Measurements from ENCODE around the gene YBEY.
"Not testable (repeated sequence)": the region's sequence is repeated elsewhere in the genome, so short reads cannot be mapped to it uniquely, and the experiment has no call there.

YBEY gene, protein sequence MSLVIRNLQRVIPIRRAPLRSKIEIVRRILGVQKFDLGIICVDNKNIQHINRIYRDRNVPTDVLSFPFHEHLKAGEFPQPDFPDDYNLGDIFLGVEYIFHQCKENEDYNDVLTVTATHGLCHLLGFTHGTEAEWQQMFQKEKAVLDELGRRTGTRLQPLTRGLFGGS

DNA sequence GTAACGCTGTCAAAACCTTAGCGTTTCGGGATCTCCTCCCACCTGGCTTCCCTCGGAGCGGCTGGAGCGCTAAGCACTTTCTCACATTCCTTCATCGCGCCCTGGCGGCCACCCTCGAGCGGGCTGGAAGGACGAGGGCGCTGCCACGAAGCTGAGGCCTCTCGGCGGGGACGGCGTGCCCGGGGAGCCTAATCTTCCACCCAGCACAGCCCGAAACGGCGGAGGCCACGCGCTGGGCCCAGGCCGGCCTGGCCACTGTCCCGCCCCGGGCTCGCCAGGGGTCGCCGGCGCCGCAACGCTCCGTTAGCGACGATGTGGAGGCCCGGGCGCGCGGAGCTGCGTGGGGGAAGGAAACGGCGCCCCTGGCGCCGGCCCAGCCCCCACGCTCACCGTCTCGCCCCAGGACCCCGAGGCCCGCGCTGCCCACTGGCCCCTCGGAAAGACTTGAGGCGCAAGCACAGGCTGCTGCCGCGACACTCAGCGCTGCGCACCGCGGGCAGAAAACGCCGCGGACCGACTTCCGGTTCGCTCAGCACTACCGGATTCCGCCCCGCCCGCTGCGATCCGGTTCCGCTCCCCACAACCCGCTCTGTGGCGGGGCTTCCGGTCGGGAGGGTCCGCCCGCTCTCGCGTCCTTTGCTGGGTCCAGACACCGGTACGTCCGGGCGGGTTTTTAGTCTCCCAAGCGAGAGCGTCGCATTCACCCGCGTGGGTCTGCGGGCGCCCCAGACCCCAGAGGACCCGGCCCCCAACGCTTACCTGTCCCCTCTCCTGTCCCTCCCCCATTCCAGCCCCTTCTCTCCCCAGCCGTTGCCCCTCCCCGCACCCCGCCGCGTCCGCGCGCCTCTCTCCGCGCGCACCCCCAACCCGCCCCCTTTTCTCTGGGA, at the start of gene YBEY:
YBEY (plus strand) TSS at position 582 of the 887 bp plus-strand sequence. CDS start 572 bp downstream, outside the sequence.
- peak; percentile 75 for DNase-seq

DNA sequence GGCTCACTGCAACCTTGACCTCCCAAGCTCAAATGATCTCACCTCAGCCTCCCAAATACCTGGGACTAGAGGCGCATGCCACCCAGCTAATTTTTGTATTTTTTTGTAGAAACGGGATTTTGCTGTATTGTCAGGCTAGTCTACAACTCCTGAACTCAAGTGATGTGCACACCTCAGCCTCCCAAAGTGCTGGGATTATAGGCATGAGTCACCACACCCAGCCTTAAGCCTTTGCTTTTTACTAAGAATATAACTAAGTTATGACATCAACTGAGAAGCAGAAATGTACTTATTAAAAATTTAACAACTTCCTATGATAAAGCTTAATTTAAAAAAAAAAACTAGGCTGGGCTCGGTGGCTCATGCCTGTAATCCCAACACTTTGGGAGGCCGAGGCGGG, 48.7 kb upstream of the YBEY start:
- no peak for DNase-seq

- no peak for DNase-seq
Measured at GRCh38 chr21:46239817-46240325, 46.3 kb upstream of the YBEY start.

- not testable (repeated sequence) for DNase-seq
Measured at GRCh38 chr21:46241577-46241976, 44.6 kb upstream of the YBEY start.

DNA sequence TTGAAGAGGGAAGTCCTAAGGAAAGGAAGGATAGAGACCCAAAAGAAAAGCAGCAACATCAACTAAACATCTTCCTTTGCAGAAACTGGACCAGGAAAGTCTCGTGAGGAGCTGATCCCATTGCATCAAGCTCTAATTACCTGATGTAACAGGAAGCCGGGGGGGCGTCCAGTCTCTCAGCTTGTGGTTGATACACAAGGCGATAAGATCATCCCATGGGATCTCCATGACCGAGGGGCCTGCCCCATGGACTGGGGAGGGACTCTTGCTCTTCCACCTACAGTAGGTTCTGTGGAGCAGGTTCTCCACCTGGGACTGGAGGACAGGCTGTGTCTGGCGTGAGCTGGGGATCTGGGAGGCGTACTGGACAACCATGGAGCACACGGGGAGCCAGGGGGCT, 42.8 kb upstream of the YBEY start:
- DNase-seq: no peak

DNA sequence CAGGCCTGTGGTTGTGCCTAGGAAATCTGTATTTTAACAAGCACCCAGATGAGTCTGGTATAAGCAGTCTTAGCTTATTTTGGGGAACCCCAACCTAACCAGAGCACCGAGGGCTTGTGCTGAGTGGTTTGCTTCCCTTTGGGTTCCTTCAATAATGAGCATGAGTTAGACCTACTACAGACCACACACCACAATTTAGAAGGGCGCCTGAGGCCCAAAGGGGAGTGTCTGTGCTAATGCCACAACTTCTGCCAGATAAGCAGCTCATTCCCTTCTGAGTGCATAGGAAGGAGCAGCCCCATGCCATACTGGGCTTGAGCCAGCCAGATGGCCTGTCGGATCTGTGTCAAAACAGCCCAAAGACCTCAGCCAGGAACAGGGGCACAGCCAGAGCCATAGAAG, 42.2 kb upstream of the YBEY start:
- no peak for DNase-seq

- DNase-seq: no peak
Measured at GRCh38 chr21:46244602-46245001, 41.5 kb upstream of the YBEY start.

DNA sequence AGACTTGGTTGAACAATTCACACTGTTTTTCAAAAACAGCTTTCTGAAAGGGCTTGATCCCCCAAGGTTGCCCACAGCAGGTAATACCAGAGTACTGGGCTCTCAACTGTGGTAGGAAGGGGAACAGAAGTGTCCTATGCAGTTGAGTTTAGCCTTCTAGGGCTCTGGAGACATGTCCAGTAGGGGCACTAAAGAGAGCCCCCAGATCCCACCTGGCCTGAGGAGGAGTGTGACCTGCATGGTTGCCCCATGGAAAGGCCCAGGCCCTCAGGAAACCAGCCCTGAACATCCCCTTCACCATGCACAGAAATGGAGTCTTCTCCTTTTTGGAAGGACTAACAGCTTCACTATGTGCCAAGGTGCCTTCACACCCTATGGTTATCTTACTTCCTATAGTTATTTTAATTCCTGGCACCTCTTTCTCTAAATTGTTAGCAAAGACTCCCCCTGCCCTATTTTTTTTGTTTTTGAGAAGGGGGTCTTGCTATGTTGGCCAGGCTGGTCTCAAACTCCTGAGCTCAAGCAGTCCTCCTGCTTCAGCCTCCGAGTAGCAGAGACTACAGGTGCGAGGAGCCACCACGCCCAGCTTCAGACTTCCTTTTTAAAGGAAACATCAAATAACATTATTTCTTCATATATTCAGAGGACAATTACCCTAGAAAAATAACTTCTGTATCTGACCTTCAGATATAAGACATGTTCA, 40.8 kb upstream of the YBEY start:
- no peak for DNase-seq

GRCh38 chr21:46246345-46246744, 39.8 kb upstream of the YBEY start:
- DNase-seq: no peak

DNA sequence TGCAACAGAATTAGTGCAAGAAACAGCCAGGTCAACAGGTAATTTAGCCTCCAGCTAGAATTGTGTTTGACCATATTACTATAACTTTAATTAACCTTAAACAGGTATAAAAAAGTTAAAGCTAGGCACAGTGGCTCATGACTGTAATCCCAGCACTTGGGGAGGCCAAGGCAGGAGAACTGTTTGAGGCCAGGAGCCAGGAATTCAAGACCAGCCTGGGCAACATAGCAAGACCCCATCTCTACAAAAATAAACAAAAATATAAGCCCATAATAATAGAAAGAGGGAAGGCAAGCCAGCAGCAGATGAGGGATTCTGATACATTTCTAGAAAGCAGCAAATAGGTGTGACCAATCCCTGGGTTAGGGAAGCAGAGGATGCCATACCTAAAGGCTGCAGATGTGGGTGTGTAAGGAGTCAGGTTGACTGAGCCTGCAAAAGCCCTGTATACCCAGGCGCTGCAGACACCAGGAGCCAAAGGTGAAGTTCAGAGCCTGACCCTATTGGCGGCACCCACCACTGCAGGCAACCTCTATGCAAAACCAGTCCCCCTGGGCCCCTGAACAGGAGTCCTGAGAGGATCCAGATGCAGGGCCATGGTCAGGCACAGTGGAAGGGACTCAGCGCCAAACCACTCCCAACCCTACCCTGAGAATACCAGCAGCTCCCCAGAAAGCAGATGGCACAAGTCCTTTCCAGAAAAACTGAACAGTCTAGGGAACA, 38.3 kb upstream of the YBEY start:
- DNase-seq: no peak

GRCh38 chr21:46248422-46248782, 37.7 kb upstream of the YBEY start:
- DNase-seq: no peak

GRCh38 chr21:46248827-46249226, 37.3 kb upstream of the YBEY start:
- no peak for DNase-seq

GRCh38 chr21:46250146-46250725, 35.9 kb upstream of the YBEY start:
- DNase-seq: no peak

- DNase-seq: no peak
Measured at GRCh38 chr21:46252840-46253239, 33.3 kb upstream of the YBEY start.

DNA sequence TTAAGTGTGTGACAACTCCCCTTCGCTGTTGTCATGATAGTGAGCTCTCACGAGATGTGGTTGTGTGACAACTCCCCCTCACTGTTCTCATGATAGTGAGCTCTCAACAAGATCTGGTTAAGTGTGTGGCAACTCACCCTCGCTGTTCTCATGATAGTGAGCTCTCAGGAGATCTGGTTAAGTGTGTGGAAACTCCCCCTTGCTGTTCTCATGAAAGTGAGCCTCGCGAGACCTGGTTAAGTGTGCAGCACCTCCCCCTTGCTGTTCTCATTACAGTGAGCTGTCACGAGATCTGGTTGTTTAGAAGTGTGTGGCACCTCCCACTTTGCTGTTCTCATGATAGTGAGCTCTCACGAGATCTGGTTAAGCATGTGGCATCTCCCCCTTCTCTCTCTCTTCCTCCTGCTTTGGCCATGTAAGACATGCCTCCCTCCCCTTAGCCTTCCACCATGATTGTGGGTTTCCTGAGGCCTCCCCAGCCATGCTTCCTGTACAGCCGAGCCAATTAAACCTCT, 32.5 kb upstream of the YBEY start:
- no peak for DNase-seq

DNA sequence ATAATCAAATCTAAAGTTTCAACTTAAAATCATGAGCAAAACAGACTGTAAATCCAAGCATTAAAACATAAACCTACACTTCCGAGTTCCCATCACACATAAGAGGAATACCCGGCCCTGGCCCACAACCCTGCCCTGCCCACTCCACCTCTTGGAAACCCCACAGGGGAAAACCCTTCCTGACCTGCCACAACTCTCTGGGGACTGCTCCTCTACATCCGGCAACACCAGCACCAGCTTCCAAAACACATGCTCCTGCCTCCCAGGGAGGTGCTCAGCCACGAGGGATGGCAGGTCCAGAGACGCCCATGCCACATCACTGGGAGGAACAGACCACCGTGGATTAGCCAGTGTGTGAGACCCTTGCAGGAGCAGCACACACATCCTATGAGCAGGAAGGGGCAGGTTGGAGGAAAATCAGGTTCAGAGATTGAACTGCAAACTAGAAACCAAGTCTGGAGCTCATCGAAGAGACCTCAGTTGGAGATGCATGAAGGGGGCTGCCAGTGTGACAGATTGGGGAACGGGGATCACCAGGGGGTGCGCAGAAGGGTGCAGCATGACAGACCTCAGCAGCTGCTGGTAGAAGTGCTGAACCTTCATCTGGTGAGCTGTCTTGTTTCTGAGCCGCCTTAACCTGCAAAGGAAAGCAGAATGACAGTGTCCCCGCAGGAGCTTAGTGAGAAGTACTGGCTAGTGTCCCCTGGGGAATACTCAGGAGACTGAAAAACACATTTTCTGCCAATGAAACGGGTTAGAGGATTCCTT, 31.8 kb upstream of the YBEY start:
- no peak for DNase-seq

- DNase-seq: no peak
Measured at GRCh38 chr21:46255166-46255565, 31.0 kb upstream of the YBEY start.

DNA sequence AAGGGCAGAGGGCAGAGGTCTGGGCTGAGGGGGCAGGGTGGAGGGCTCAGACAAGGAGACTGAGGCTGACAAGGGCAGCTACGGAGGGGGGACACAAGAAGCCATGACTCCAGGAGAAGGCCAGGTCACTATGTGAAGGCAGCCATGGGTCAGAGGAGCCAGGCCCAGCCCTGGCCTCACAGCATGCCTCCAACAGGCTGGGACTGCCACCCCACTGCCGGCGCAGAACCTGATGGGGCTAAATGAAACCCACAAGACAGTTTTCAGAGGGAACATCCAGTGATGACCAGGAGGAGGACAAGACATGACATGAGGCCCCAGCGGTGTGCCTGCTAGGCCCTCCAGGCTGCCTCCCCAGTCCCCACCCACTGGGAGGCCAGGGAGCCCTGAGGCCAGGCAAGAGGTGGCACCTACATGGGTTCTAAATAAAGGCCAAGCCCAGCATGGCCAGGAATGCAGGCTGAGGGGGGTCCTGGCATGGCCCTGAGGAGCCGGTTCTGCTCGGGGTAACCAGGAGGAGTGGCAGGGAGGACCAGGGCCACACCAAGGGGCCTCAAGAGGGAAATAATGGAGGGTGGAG, 30.3 kb upstream of the YBEY start:
- no peak for DNase-seq

GRCh38 chr21:46256501-46256994, 29.6 kb upstream of the YBEY start:
- no peak for DNase-seq

GRCh38 chr21:46264046-46264689, 22.0 kb upstream of the YBEY start:
- DNase-seq: no peak

All from DMS 273 treated with DMSO at 0.1 percent for 48 hours (cell line).